Measurements from ENCODE around the gene MAN2A2. TPM values are rescaled to one million over a fixed set of nuclear protein-coding genes. Genes with fewer than 3 reads are reported as not detected.

Gene MAN2A2
- total RNA-seq, 1 experiment from 2014 or later: 3.9 TPM

DNA sequence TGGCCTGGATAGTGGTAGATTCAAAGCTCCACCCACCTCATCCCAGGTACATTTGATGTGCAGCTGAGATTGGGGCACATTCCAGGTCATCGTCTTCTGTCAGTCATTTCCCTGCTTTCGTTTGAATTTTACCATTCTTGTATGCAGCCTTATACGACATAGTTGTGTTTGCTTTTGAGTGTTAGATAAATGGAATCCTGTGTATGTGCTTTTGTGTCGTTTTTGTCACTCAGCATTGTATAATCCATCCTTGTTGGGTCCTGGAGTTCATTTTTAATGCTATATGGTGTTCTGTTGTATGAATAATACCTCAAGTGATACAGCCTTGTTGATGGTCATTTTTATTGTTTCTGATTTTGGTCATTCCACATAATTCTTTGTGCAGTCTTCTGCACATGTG lies 58.9 kb downstream of the MAN2A2 start:
- DNase-seq (ENCODE audit: low read depth in 1 of 2, low spot score in 2 of 2): no peak
- Histone ChIP-seq H3K9me3 (replicated peaks) (no peaks in the 10 kb centered on the region), H3K27me3 (replicated peaks) (no peaks in the 10 kb centered on the region), H3K4me3 (no peak overlapping the region), H3K4me1 (replicated peaks) (no peaks in the 10 kb centered on the region), H3K36me3 (peaks cover 81% of the 10 kb centered on the region), H3K27ac (no peak overlapping the region)

- no peak overlapping the region for H3K27ac ChIP-seq
- H3K27me3 ChIP-seq (replicated peaks): no peaks in the 10 kb centered on the region
- no peak for DNase-seq (ENCODE audit: low read depth in 1 of 2, low spot score in 2 of 2)
- peaks cover 95% of the 10 kb centered on the region for H3K36me3 ChIP-seq
- H3K9me3 ChIP-seq (replicated peaks): no peaks in the 10 kb centered on the region
- H3K4me3 ChIP-seq: no peak overlapping the region
- H3K4me1 ChIP-seq (replicated peaks): no peaks in the 10 kb centered on the region
These were observed 63.2 kb downstream of the MAN2A2 start for GRCh38 chr15:90966262-90966661.

GRCh38 chr15:90967206-90967605 lies 64.1 kb downstream of the MAN2A2 start:
- peaks cover 95% of the 10 kb centered on the region for H3K36me3 ChIP-seq
- H3K27me3 ChIP-seq (replicated peaks): no peaks in the 10 kb centered on the region

GRCh38 chr15:90968434-90968833 lies 65.3 kb downstream of the MAN2A2 start:
- H3K4me1 ChIP-seq (replicated peaks): no peaks in the 10 kb centered on the region
- H3K27me3 ChIP-seq (replicated peaks): no peaks in the 10 kb centered on the region
- no peak overlapping the region for H3K4me3 ChIP-seq
- H3K36me3 ChIP-seq: peaks cover 95% of the 10 kb centered on the region
- no peak for DNase-seq (ENCODE audit: low read depth in 1 of 2, low spot score in 2 of 2)
- H3K9me3 ChIP-seq (replicated peaks): no peaks in the 10 kb centered on the region
- H3K27ac ChIP-seq: no peak overlapping the region

More at GRCh38 chr15:90967206-90967605, 64.1 kb downstream of the MAN2A2 start:
- H3K4me3 ChIP-seq: no peak overlapping the region
- no peak overlapping the region for H3K27ac ChIP-seq
- no peak for DNase-seq (ENCODE audit: low read depth in 1 of 2, low spot score in 2 of 2)
- no peaks in the 10 kb centered on the region for H3K4me1 ChIP-seq (replicated peaks)
- H3K9me3 ChIP-seq (replicated peaks): no peaks in the 10 kb centered on the region

DNA sequence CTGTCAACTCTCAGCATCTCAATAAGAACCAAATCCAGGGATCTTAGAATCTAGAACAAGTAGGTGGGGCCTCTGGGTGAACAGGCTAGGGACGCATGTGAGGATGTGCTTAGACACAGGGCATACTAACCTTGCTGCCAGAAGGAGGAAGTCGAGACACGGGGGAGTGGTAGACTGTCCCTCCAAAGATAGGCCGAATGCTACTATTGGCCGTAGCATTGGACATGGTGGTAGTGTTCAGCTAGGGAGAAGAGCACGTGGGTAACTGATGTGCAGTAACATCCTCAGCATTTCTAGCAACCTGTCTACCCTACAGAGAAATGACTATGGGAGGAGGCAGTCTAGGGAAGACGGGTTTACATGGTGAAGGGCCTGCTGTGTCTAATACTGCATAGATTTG lies 67.2 kb downstream of the MAN2A2 start:
- no peaks in the 10 kb centered on the region for H3K27me3 ChIP-seq (replicated peaks)
- H3K27ac ChIP-seq: no peak overlapping the region
- H3K4me3 ChIP-seq: no peak overlapping the region
- H3K9me3 ChIP-seq (replicated peaks): no peaks in the 10 kb centered on the region
- no peak for DNase-seq (ENCODE audit: low read depth in 1 of 2, low spot score in 2 of 2)
- peaks cover 98% of the 10 kb centered on the region for H3K36me3 ChIP-seq
- H3K4me1 ChIP-seq (replicated peaks): no peaks in the 10 kb centered on the region

- no peak overlapping the region for H3K27ac ChIP-seq
- peaks cover 98% of the 10 kb centered on the region for H3K36me3 ChIP-seq
- no peaks in the 10 kb centered on the region for H3K9me3 ChIP-seq (replicated peaks)
- no peak overlapping the region for H3K4me3 ChIP-seq
- no peak for DNase-seq (ENCODE audit: low read depth in 1 of 2, low spot score in 2 of 2)
- H3K27me3 ChIP-seq (replicated peaks): no peaks in the 10 kb centered on the region
- H3K4me1 ChIP-seq (replicated peaks): no peaks in the 10 kb centered on the region
These were observed 69.0 kb downstream of the MAN2A2 start for GRCh38 chr15:90972133-90972532.

Other genes starting within 250 kb of the MAN2A2 start
- 25.0 and 51.0 TPM in 2 replicates for gene BLM, start 186.0 kb upstream of the MAN2A2 start, total RNA-seq (2014; rRNA removed; shearing (Covaris generic))
- gene FURIN, start 34.7 kb upstream of the MAN2A2 start, total RNA-seq (2014; rRNA removed; shearing (Covaris generic)): 75.0 and 92.8 TPM in 2 replicates
- 0.16 TPM in 1 of 2 replicates, not detected in the other for gene FES, start 18.8 kb upstream of the MAN2A2 start, total RNA-seq (2014; rRNA removed; shearing (Covaris generic))
- gene HDDC3, start 29.2 kb downstream of the MAN2A2 start, total RNA-seq (2014; rRNA removed; shearing (Covaris generic)): 4.9 and 10.0 TPM in 2 replicates
- 67.9 and 75.5 TPM in 2 replicates for gene UNC45A, start 32.0 kb downstream of the MAN2A2 start, total RNA-seq (2014; rRNA removed; shearing (Covaris generic))
- 31.2 and 51.3 TPM in 2 replicates for gene RCCD1, start 51.6 kb downstream of the MAN2A2 start, total RNA-seq (2014; rRNA removed; shearing (Covaris generic))
- gene PRC1, start 91.2 kb downstream of the MAN2A2 start, total RNA-seq (2014; rRNA removed; shearing (Covaris generic)): 455 and 500 TPM in 2 replicates
- 5.4 and 6.0 TPM in 2 replicates for gene VPS33B, start 119.3 kb downstream of the MAN2A2 start, total RNA-seq (2014; rRNA removed; shearing (Covaris generic))
- gene SV2B, start 197.0 kb downstream of the MAN2A2 start, total RNA-seq (2014; rRNA removed; shearing (Covaris generic)): not detected in 2 replicates

Data from SJSA1 (cell line).